Measurements from ENCODE around the gene MRPS6.

The MRPS6 gene

GRCh38 chr21:34115160-34115559, 41.8 kb downstream of the MRPS6 start:
- no peak overlapping the region for H3K4me3 ChIP-seq (replicated peaks; ENCODE audit: low read depth, low read length)
- no peak for DNase-seq (ENCODE audit: extremely low read depth, insufficient read length)
- H3K36me3 ChIP-seq (ENCODE audit: control insufficient read depth, insufficient read depth, low read length), result no peaks in the 10 kb centered on the region; the same call in 1 of the 2 replicates
- no peaks in the 10 kb centered on the region for H3K27me3 ChIP-seq (replicated peaks; ENCODE audit: control insufficient read depth, insufficient read depth, low read length)
- TF ChIP-seq CTCF (IDR thresholded peaks at IDR 0.05; ENCODE audit: insufficient read depth, low read length, poor library complexity, severe bottlenecking), result no peak

- no peak for DNase-seq (ENCODE audit: extremely low read depth, insufficient read length)
- no peak for TF ChIP-seq CTCF (IDR thresholded peaks at IDR 0.05; ENCODE audit: insufficient read depth, low read length, poor library complexity, severe bottlenecking)
- Histone ChIP-seq H3K4me3 (replicated peaks; ENCODE audit: low read depth, low read length) (no peak overlapping the region), H3K27me3 (replicated peaks; ENCODE audit: control insufficient read depth, insufficient read depth, low read length) (no peaks in the 10 kb centered on the region), H3K36me3 (ENCODE audit: control insufficient read depth, insufficient read depth, low read length) (no peaks in the 10 kb centered on the region; the same call in 1 of the 2 replicates)
These were observed 43.2 kb downstream of the MRPS6 start for GRCh38 chr21:34116569-34116968.

GRCh38 chr21:34120867-34121266, 47.5 kb downstream of the MRPS6 start:
- H3K4me3 ChIP-seq (replicated peaks; ENCODE audit: low read depth, low read length), result no peak overlapping the region
- H3K36me3 ChIP-seq (ENCODE audit: control insufficient read depth, insufficient read depth, low read length), result peaks cover 4% of the 10 kb centered on the region; the same call in 1 of the 2 replicates
- no peak for DNase-seq (ENCODE audit: extremely low read depth, insufficient read length)
- H3K27me3 ChIP-seq (replicated peaks; ENCODE audit: control insufficient read depth, insufficient read depth, low read length), result no peaks in the 10 kb centered on the region
- no peak for TF ChIP-seq CTCF (IDR thresholded peaks at IDR 0.05; ENCODE audit: insufficient read depth, low read length, poor library complexity, severe bottlenecking)

GRCh38 chr21:34122047-34122446, 48.7 kb downstream of the MRPS6 start:
- TF ChIP-seq CTCF (IDR thresholded peaks at IDR 0.05; ENCODE audit: insufficient read depth, low read length, poor library complexity, severe bottlenecking), result no peak
- Histone ChIP-seq H3K36me3 (ENCODE audit: control insufficient read depth, insufficient read depth, low read length) (peaks cover 9% of the 10 kb centered on the region), H3K27me3 (replicated peaks; ENCODE audit: control insufficient read depth, insufficient read depth, low read length) (no peaks in the 10 kb centered on the region), H3K4me3 (replicated peaks; ENCODE audit: low read depth, low read length) (no peak overlapping the region)
- DNase-seq (ENCODE audit: extremely low read depth, insufficient read length), result no peak

GRCh38 chr21:34123609-34124008, 50.2 kb downstream of the MRPS6 start:
- Histone ChIP-seq H3K36me3 (ENCODE audit: control insufficient read depth, insufficient read depth, low read length) (peaks cover 11% of the 10 kb centered on the region), H3K4me3 (replicated peaks; ENCODE audit: low read depth, low read length) (no peak overlapping the region), H3K27me3 (replicated peaks; ENCODE audit: control insufficient read depth, insufficient read depth, low read length) (no peaks in the 10 kb centered on the region)
- TF ChIP-seq CTCF (IDR thresholded peaks at IDR 0.05; ENCODE audit: insufficient read depth, low read length, poor library complexity, severe bottlenecking), result no peak
- no peak for DNase-seq (ENCODE audit: extremely low read depth, insufficient read length)

GRCh38 chr21:34126269-34126668, 52.9 kb downstream of the MRPS6 start:
- Histone ChIP-seq H3K27me3 (replicated peaks; ENCODE audit: control insufficient read depth, insufficient read depth, low read length) (no peaks in the 10 kb centered on the region), H3K36me3 (ENCODE audit: control insufficient read depth, insufficient read depth, low read length) (peaks cover 13% of the 10 kb centered on the region), H3K4me3 (replicated peaks; ENCODE audit: low read depth, low read length) (no peak overlapping the region)
- no peak for TF ChIP-seq CTCF (IDR thresholded peaks at IDR 0.05; ENCODE audit: insufficient read depth, low read length, poor library complexity, severe bottlenecking)
- no peak for DNase-seq (ENCODE audit: extremely low read depth, insufficient read length)
